CD1c-positive myeloid dendritic cell (primary cell): ENCODE data around the gene OVOL2.
"Not testable (repeated sequence)": the region's sequence is repeated elsewhere in the genome, so short reads cannot be mapped to it uniquely, and the experiment has no call there.

Experiments
- DNase-seq: peaks from one replicate; pipeline ENCODE4 v3.0.0-alpha.2; 2016; ENCODE audit errors: extremely low spot score

OVOL2 gene

GRCh38 chr20:18057101-18057993 lies at the start of gene OVOL2:
TSS of gene OVOL2 (minus strand) at chr20:18057916. CDS start at chr20:18057634, 282 bp downstream.
- DNase-seq = no peak

- DNase-seq = no peak
Measured at GRCh38 chr20:18103497-18103896, 45.8 kb upstream of the OVOL2 start.

- DNase-seq = no peak
Measured at GRCh38 chr20:18101125-18101810, 43.6 kb upstream of the OVOL2 start.

- not testable (repeated sequence) for DNase-seq
Measured at GRCh38 chr20:18100569-18100968, 42.9 kb upstream of the OVOL2 start.

DNA sequence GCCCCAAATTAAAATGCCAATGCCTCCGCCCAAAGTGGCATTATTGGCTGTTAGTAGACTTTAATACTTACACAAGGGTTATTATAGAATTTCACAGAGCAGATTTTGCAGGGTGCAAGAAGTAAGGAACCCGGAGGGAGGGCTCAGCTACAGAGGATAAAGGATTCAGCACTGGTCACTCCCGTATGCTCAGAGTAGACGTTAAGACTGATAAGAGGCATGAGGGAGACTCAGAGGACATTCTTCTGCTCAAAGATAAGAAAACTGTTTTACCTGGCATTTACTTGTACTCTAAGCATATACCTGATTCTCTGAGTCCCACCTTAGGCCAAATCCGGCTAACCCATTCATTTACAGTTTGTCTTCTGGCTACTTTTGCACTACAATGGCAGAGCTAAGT lies 36.5 kb upstream of the OVOL2 start:
- no peak for DNase-seq

- DNase-seq = no peak
Measured at GRCh38 chr20:18093388-18093787, 35.7 kb upstream of the OVOL2 start.

GRCh38 chr20:18092890-18093289 lies 35.2 kb upstream of the OVOL2 start:
- no peak for DNase-seq

GRCh38 chr20:18091623-18092022 lies 33.9 kb upstream of the OVOL2 start:
- no peak for DNase-seq

DNA sequence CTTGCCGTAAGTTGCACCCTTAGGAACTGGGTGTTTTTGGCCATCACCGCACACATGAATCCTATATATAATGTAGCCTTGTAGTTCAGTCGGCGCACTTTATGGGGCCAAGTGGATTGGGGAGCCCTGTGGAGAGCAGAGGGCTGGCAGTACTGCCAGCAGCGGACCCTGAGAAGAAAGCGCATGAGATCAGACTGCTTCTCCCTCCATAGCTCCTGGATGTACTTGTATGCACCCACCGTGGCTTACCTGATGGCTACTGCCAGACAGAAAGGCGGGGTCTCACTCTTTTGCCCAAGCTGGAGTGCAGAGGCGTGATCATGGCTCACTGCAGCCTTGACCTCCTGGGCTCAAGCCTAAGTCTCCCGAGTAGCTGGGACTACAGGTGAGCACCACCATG lies 32.8 kb upstream of the OVOL2 start:
- no peak for DNase-seq

- DNase-seq = no peak
Measured at GRCh38 chr20:18090044-18090443, 32.3 kb upstream of the OVOL2 start.

DNA sequence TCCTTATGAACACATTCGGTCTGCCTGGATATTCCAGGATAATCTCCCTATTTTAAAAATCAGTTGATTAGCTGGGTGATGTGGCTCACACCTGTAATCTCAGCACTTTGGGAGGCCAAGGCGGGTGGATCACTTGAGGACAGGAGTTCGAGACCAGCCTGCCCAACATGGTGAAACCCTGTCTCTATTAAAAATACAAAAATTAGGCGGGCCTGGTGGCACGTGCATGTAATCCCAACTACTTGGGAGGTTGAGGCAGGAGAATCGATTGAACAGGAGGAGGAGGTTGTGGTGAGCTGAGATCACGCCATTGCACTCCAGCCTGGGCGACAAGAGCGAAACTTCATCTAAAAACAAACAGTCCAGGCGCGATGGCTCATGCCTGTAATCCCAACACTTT lies 31.1 kb upstream of the OVOL2 start:
- not testable (repeated sequence) for DNase-seq

- not testable (repeated sequence) for DNase-seq
Measured at GRCh38 chr20:18088298-18088697, 30.6 kb upstream of the OVOL2 start.

DNA sequence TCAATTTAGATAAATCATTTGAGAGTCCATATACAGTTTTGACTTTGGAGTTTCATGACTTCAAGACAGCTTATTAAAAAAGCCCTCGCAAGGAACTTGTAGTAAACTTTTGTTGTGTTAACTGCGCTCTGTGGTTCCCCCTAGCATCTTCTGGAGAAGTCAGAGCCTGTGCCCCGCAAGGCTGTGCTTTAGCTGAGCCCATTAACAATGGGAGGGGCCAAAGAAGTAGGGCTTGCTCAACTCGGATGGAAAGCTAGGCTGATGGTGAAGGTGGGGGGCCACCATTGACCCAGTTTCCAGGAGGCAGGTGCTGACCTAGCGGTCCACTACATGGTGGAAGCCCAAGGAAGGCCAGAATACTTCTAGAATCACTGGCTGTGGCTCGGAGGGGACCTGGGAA lies 29.3 kb upstream of the OVOL2 start:
- DNase-seq = no peak

DNA sequence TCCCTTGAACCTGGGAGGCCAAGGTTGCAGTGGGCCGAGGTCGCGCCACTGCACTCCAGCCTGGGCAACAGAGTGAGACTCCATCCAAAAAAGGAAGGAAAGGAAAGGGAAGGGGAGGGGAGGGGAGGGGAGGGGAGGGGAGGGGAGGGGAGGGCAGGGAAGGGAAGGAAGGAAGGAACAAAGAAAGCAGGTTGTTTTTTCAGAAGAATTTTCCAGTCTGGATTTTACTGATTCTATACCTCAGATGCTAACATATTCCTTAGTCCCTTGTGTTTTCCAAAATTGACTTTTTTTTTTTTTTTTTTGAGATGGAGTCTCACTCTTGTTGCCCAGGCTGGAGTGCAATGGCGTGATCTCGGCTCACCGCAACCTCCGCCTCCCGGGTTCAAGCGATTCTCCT lies 23.1 kb upstream of the OVOL2 start:
- DNase-seq = not testable (repeated sequence)

DNA sequence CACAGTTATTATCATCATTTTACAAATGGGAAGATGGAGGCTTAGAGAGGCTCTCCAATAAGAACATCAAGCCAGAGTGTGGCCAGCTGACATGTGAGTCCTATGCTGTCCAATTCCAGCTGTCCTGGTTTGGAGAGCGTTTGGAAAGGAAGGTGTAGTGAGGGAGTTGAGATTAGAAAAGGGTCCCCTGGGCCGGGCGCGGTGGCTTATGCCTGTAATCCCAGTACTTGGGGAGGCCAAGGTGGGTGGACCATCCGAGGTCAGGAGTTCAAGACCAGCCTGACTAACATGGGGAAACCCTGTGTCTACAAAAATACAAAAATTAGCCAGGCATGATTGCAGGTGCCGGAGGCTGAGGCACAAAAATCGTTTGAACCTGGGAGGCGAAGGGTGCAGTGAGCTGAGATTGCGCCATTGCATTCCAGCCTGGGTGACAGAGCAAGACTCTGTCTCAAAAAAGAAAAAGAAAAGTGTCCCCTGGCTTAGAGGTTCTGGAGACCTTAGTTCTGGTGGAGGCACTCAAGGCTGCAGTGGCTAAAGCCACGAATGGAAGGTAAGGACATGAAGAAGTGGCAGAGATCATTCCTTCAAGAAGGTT lies 22.1 kb upstream of the OVOL2 start:
- DNase-seq = no peak

- DNase-seq = no peak
Measured at GRCh38 chr20:18077157-18077556, 19.4 kb upstream of the OVOL2 start.

DNA sequence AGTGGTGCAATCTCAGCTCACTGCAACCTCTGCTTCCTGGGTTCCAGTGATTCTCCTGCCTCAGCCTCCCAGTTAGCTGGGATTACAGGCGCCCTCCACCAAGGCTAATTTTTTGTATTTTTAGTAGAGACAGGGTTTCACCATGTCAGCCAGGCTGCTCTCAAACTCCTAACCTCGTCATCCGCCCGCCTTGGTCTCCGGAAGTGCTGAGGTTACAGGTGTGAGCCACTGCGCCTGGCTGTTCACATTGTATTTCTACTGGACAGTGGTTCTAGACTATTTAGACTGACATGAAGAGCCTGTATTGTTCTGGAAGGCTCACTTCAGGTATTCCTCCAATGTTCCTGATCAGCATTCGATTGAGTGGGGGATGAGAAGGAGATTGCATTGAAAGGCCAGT lies 14.8 kb upstream of the OVOL2 start:
- DNase-seq = no peak

DNA sequence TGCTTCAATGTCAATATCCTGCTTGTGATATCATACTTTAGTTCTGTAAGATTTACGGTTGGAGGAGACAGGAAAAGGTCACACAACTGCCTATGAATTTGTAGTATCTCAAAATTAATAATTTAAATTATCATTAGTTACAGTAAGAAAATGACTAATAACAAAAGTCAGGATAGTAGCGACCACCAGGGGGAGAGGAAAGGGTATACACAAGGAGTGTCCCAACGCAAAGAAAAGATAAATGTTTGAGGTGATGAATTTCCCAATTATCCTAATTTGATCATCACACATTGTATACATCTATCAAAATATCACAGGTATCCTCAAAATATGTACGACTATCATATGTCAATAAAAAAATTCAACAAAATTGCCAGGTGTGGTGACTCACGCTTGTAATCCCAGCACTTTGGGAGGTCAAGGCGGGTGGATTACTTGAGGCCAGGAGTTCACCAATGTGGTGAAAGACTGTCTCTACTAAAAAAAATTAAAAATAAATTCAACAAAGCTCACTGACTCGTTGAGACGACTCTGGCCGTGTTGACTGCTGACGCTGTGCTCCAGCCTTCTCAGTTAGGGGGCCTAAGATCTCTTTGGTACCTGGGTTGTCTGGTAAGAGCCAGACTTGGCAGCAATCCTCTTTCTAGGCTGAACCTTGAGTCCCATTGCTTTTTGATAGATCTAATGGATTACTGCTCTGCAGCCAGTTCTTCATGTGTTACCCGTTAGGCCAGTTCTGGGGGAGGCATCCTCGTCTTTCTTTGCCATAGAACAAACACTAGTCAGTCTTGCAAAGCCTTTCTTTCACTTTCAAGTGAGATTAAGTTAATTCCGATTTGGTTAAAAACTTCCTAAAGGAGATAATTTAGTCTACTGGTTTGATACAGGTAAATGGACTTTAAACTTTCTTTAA lies 9.0 kb upstream of the OVOL2 start:
- no peak for DNase-seq

GRCh38 chr20:18063676-18064075 lies 6.0 kb upstream of the OVOL2 start:
- DNase-seq = no peak

DNA sequence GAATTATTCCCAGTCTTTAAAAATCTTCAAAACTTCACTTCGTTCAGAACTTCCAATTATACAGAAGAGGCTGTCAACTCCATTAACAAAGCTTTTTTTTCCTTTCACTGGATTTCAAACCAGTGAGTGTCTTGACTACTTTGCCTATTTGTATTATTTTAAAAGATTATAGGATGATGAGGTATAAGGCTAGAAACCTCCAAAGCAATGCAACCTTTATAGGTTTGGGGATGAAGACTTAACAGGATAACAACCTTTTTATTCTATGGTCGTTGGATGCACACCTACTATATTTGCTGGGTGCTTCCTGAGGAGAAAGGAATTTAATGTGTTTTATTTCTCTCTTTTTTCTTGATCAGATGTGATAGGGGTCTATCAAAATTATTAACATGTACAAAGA lies 1.9 kb upstream of the OVOL2 start:
- no peak for DNase-seq

DNA sequence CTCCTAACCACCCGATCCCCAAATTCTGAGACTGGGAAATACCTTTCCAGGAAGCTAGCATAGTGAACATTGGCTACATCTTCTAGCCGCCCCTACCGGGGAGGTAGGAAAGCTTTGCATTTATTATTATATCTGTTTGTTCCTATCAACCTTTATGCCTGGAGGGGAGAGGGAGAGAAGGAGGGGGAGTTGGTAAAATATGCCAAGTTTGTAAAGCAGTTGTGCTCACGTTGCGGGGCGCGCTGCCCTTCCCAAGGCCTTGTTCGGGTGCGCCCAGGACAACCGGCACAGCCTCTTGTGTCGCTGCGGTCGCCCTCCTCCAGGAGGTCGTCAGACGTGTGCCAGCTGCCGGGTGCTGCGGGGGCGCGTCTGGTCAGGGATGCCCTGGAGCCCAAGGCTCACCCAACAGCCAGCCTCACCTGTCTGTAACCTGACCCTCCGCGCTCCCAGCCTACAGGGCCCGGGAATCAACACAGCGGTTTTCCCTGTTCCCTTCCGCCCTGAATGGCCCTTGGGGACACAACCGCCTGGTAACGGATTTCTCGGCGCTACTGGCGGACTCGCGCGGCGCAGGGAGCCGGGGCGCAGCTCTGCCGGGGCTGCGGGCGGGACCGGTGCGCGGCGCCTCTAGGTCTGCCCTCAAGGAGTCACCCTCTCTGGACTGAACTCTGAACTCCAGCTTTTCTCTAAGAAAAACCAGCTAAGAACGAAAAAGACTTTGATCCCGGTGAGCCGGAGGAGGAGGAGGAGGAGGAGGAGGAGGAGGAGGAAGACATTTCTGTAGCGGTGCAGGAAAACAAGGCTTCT lies 1.1 kb upstream of the OVOL2 start:
- DNase-seq = no peak
